H9 (cell line): ENCODE results near the gene C11orf24. TPM values are rescaled to one million over a fixed set of nuclear protein-coding genes. Genes with fewer than 3 reads are reported as not detected.

ENCODE experiments used
- DNase-seq: peaks from one replicate; pipeline ENCODE4 v3.0.0-alpha.2; 2017
- H2AFZ ChIP-seq: one replicate; pipeline ENCODE4 v1.6.1; 2013; ENCODE audit warnings: mild to moderate bottlenecking, low read length, control low read depth, moderate library complexity
- H2AK5ac ChIP-seq: 2 replicates; pipeline ENCODE4 v1.6.1; 2013; ENCODE audit warnings: low read length, control low read depth, mixed read lengths; ENCODE audit not compliant: insufficient read length
- H2BK120ac ChIP-seq: one replicate; pipeline ENCODE4 v1.6.1; 2013; ENCODE audit warnings: low read depth, mild to moderate bottlenecking, low read length, control low read depth, inconsistent platforms; ENCODE audit not compliant: poor library complexity, severe bottlenecking
- H2BK12ac ChIP-seq: 2 replicates; pipeline ENCODE4 v1.6.1; 2013; ENCODE audit warnings: low read length, control low read depth, mixed read lengths, low read depth; ENCODE audit not compliant: insufficient read length
- H2BK15ac ChIP-seq: 2 replicates; pipeline ENCODE4 v1.6.1; 2013; ENCODE audit warnings: low read depth, low read length, control low read depth
- H2BK20ac ChIP-seq: one replicate; pipeline ENCODE4 v1.6.1; 2013; ENCODE audit warnings: low read depth, mild to moderate bottlenecking, low read length, control low read depth, inconsistent platforms; ENCODE audit not compliant: poor library complexity, severe bottlenecking
- H2BK5ac ChIP-seq: 2 replicates; pipeline ENCODE4 v1.6.1; 2013; ENCODE audit warnings: low read length, control low read depth, mixed read lengths; ENCODE audit not compliant: insufficient read length
- H3K14ac ChIP-seq: 2 replicates; pipeline ENCODE4 v1.6.1; 2013; ENCODE audit warnings: low read length, control low read depth; ENCODE audit not compliant: insufficient read depth
- H3K18ac ChIP-seq: 2 replicates; pipeline ENCODE4 v1.6.1; 2013; ENCODE audit warnings: low read depth, mild to moderate bottlenecking, mixed read lengths, low read length, control low read depth; ENCODE audit not compliant: insufficient read length
- H3K23ac ChIP-seq: 2 replicates; pipeline ENCODE4 v1.6.1; 2013; ENCODE audit warnings: low read length, control low read depth, mixed read lengths, low read depth; ENCODE audit not compliant: insufficient read length
- H3K23me2 ChIP-seq: 2 replicates; pipeline ENCODE4 v1.6.1; 2013; ENCODE audit warnings: low read depth, mild to moderate bottlenecking, mixed read lengths, low read length, control low read depth; ENCODE audit not compliant: insufficient read length, poor library complexity, severe bottlenecking
- H3K27ac ChIP-seq: 2 replicates; pipeline ENCODE4 v1.5.1; 2013; ENCODE audit warnings: low read length, control low read depth, mixed read lengths, low read depth; ENCODE audit not compliant: insufficient read length
- H3K27me3 ChIP-seq: 2 replicates; pipeline ENCODE4 v1.6.1; 2013; ENCODE audit warnings: low read length, control low read depth, inconsistent platforms; ENCODE audit not compliant: insufficient read depth
- H3K4ac ChIP-seq: 2 replicates; pipeline ENCODE4 v1.6.1; 2013; ENCODE audit warnings: low read depth, mild to moderate bottlenecking, control low read depth, inconsistent platforms, low read length, moderate library complexity
- H3K4me1 ChIP-seq: 2 replicates; pipeline ENCODE4 v1.6.1; 2013; ENCODE audit warnings: low read length, control low read depth, inconsistent platforms; ENCODE audit not compliant: insufficient read depth
- H3K4me2 ChIP-seq: 2 replicates; pipeline ENCODE4 v1.6.1; 2013; ENCODE audit warnings: low read length, control low read depth, mixed read lengths; ENCODE audit not compliant: insufficient read length, insufficient read depth
- H3K56ac ChIP-seq: 2 replicates; pipeline ENCODE4 v1.6.1; 2013; ENCODE audit warnings: low read depth, mild to moderate bottlenecking, mixed read lengths, low read length, control low read depth; ENCODE audit not compliant: insufficient read length
- H3K79me1 ChIP-seq: 2 replicates; pipeline ENCODE4 v1.6.1; 2013; ENCODE audit warnings: low read depth, mild to moderate bottlenecking, moderate library complexity, low read length, control low read depth, inconsistent platforms; ENCODE audit not compliant: insufficient read depth, poor library complexity, severe bottlenecking
- H3K79me2 ChIP-seq: 2 replicates; pipeline ENCODE4 v1.6.1; 2013; ENCODE audit warnings: low read length, control low read depth, inconsistent platforms; ENCODE audit not compliant: insufficient read depth
- H3K9ac ChIP-seq: 2 replicates; pipeline ENCODE4 v1.6.1; 2013; ENCODE audit warnings: low read length, control low read depth, mixed read lengths; ENCODE audit not compliant: insufficient read length; ENCODE audit errors: extremely low read depth
- H3K9me3 ChIP-seq: one replicate; pipeline ENCODE4 v1.6.1; 2013; ENCODE audit warnings: low read depth, low read length, inconsistent platforms; ENCODE audit not compliant: control insufficient read depth
- H3T11ph ChIP-seq: one replicate; pipeline ENCODE4 v1.6.1; 2013; ENCODE audit warnings: mild to moderate bottlenecking, low read length, control low read depth, inconsistent platforms
- H4K20me1 ChIP-seq: one replicate; pipeline ENCODE4 v1.6.1; 2013; ENCODE audit not compliant: control insufficient read depth, insufficient read length, insufficient read depth
- H4K5ac ChIP-seq: 2 replicates; pipeline ENCODE4 v1.6.1; 2013; ENCODE audit warnings: low read depth, mild to moderate bottlenecking, mixed read lengths, low read length, control low read depth; ENCODE audit not compliant: insufficient read length
- H4K8ac ChIP-seq: replicated peaks from 2 replicates; pipeline ENCODE4 v1.6.1; 2013; ENCODE audit warnings: low read length, control low read depth, mixed read lengths, low read depth; ENCODE audit not compliant: insufficient read length
- H4K91ac ChIP-seq: 2 replicates; pipeline ENCODE4 v1.6.1; 2013; ENCODE audit warnings: low read depth, mild to moderate bottlenecking, moderate library complexity, mixed read lengths, low read length, control low read depth; ENCODE audit not compliant: insufficient read length
- H3K27ac Mint-ChIP-seq, 3 experiments: 2 replicates in 2 of 3; 3 replicates in 1 of 3; pipeline ENCODE4 v1.8.0; 2020 to 2021; ENCODE audit warnings: mixed read lengths in 3 of 3, mild to moderate bottlenecking in 1 of 3, moderate library complexity in 1 of 3
- H3K27me3 Mint-ChIP-seq: 2 replicates; pipeline ENCODE4 v1.8.0; 2021; ENCODE audit warnings: low read depth, mild to moderate bottlenecking, moderate library complexity, mixed read lengths
- H3K36me3 Mint-ChIP-seq, 3 experiments: 2 replicates in 2 of 3; 3 replicates in 1 of 3; pipeline ENCODE4 v1.8.0; 2020 to 2021; ENCODE audit warnings: low read depth in 3 of 3, mixed read lengths in 3 of 3; ENCODE audit not compliant: insufficient read depth in 1 of 3
- H3K4me1 Mint-ChIP-seq, 2 experiments: 2 replicates each; pipeline ENCODE4 v1.8.0; 2020; ENCODE audit warnings: mixed read lengths in 2 of 2
- H3K4me3 Mint-ChIP-seq, 2 experiments: 2 replicates in 1 of 2; 3 replicates in 1 of 2; pipeline ENCODE4 v1.8.0; 2020 to 2021; ENCODE audit warnings: mild to moderate bottlenecking in 2 of 2, mixed read lengths in 2 of 2, moderate library complexity in 1 of 2
- H3K9me3 Mint-ChIP-seq, 2 experiments: 2 replicates in 1 of 2; 3 replicates in 1 of 2; pipeline ENCODE4 v1.8.0; 2020; ENCODE audit warnings: mild to moderate bottlenecking in 2 of 2, mixed read lengths in 2 of 2, moderate library complexity in 1 of 2
- CTCF ChIP-seq: fragments of 200-600 bp; sonication (generic); conservative IDR thresholded peaks from 3 replicates; pipeline ENCODE4 v1.8.0; 2021; ENCODE audit warnings: antibody characterized with exemption, mild to moderate bottlenecking
- WGBS: extraction: QIAGEN DNeasy Blood & Tissue Kit; methylation state at CpG from one replicate; pipeline ENCODE4 v1.1.7; 2013; ENCODE audit warnings: missing lambda C conversion rate, low lambda C conversion rate, mixed read lengths; ENCODE audit not compliant: insufficient read length; ENCODE audit errors: extremely low coverage; 5-methylcytosine and 5-hydroxymethylcytosine counted together
- total RNA-seq: library from RNA; stranded (reverse); gene quantifications from 2 replicates; pipeline ENCODE4 v1.2.1, GENCODE V29; 2021

The C11orf24 gene
- total RNA-seq, 1 experiment from 2014 or later = 46.8 TPM

- H3K56ac ChIP-seq = no peak within 1 kb of the TSS
- peaks cover 38 to 47% of the 10 kb centered on the region in 2 experiments for H3K4me1 Mint-ChIP-seq
- no CpG with 5 or more reads among the region's 60 CpGs for WGBS
These were observed 58.6 kb downstream of the C11orf24 start, which contains the start of gene KMT5B for GRCh38 chr11:68213135-68213515. KMT5B (minus strand) TSS chr11:68213296; CDS start chr11:68190076, 23,220 bp downstream.

More at GRCh38 chr11:68213135-68213515, 58.6 kb downstream of the C11orf24 start, which contains the start of gene KMT5B:
- H3K79me2 ChIP-seq = peaks cover 20% of the 10 kb centered on the region; the same call in 1 of the 2 replicates
- H3K4me1 ChIP-seq = peaks cover 2% of the 10 kb centered on the region; the same call in 1 of the 2 replicates
- H2BK120ac ChIP-seq = no peak within 1 kb of the TSS
- Mint-ChIP-seq H3K27me3 (peaks cover 13% of the 10 kb centered on the region), H3K4me3 (peak within 1 kb of the TSS; percentile 91 to 95), H3K27ac (peak within 1 kb of the TSS; percentile 96 to 98 (median 96)), H3K9me3 (peaks cover 0 to 1% of the 10 kb centered on the region in 2 experiments; a peak in 2 of 5 replicates), H3K36me3 (peaks cover 0 to 3% (median 1%) of the 10 kb centered on the region in 3 experiments; a peak in 2 of 7 replicates)
- no peak within 1 kb of the TSS for H3K27ac ChIP-seq
- no peak within 1 kb of the TSS for H3T11ph ChIP-seq
- H4K8ac ChIP-seq = no peak within 1 kb of the TSS
- H4K91ac ChIP-seq = peak within 1 kb of the TSS; percentile 49
- H3K4ac ChIP-seq = no peak within 1 kb of the TSS; the same call in 1 of the 2 replicates
- H3K23ac ChIP-seq = no peak within 1 kb of the TSS
- no peaks in the 10 kb centered on the region for H3K27me3 ChIP-seq
- H3K79me1 ChIP-seq = no peaks in the 10 kb centered on the region
- H2BK12ac ChIP-seq = no peak within 1 kb of the TSS
- H3K9me3 ChIP-seq = no peaks in the 10 kb centered on the region
- peak within 1 kb of the TSS; percentile 89 for H2BK5ac ChIP-seq
- TF ChIP-seq CTCF = no peak
- peak within 1 kb of the TSS; percentile 83 for H3K9ac ChIP-seq
- no peak within 1 kb of the TSS for H2BK20ac ChIP-seq
- H3K14ac ChIP-seq = peak within 1 kb of the TSS; percentile 100
- H2AFZ ChIP-seq = no peak within 1 kb of the TSS
- H3K18ac ChIP-seq = peak within 1 kb of the TSS; percentile 85
- H4K20me1 ChIP-seq = no peaks in the 10 kb centered on the region
- DNase-seq = no peak
- H2BK15ac ChIP-seq = no peak within 1 kb of the TSS; the same call in 1 of the 2 replicates
- no peak within 1 kb of the TSS for H4K5ac ChIP-seq
- no peak within 1 kb of the TSS for H2AK5ac ChIP-seq
- peak within 1 kb of the TSS; percentile 59 for H3K4me2 ChIP-seq
- H3K23me2 ChIP-seq = peaks cover 6% of the 10 kb centered on the region
